ENCODE data around the gene PTER.

PTER gene

GRCh38 chr10:16436758-16437539, at the start of gene PTER:
TSS of gene PTER (plus strand) at chr10:16437010. CDS start at chr10:16484385, 47,375 bp downstream.
- peak within 1 kb of the TSS; percentile 53 to 64 for H3K4me3 ChIP-seq (replicated peaks in 1 of 2; ENCODE audit: low read depth in 2 of 2, low read length in 2 of 2)
- DNase-seq (ENCODE audit: low read depth in 2 of 2): peak; percentile 95 to 97
- no peak for TF ChIP-seq CTCF (IDR thresholded peaks at IDR 0.05; ENCODE audit: low read depth, low read length)

- DNase-seq (ENCODE audit: low read depth in 2 of 2): no peak
- H3K4me3 ChIP-seq (replicated peaks in 1 of 2; ENCODE audit: low read depth in 2 of 2, low read length in 2 of 2): no peak overlapping the region
- no peak for TF ChIP-seq CTCF (IDR thresholded peaks at IDR 0.05; ENCODE audit: low read depth, low read length)
These were observed 44.2 kb upstream of the PTER start for GRCh38 chr10:16392531-16393069.

- TF ChIP-seq CTCF (IDR thresholded peaks at IDR 0.05; ENCODE audit: low read depth, low read length): no peak
- no peak overlapping the region for H3K4me3 ChIP-seq (replicated peaks in 1 of 2; ENCODE audit: low read depth in 2 of 2, low read length in 2 of 2)
- no peak for DNase-seq (ENCODE audit: low read depth in 2 of 2)
These were observed 43.4 kb upstream of the PTER start for GRCh38 chr10:16393271-16393858.

GRCh38 chr10:16401416-16401815, 35.4 kb upstream of the PTER start:
- no peak for DNase-seq (ENCODE audit: low read depth in 2 of 2)
- no peak for TF ChIP-seq CTCF (IDR thresholded peaks at IDR 0.05; ENCODE audit: low read depth, low read length)
- H3K4me3 ChIP-seq (replicated peaks in 1 of 2; ENCODE audit: low read depth in 2 of 2, low read length in 2 of 2): no peak overlapping the region

- DNase-seq (ENCODE audit: low read depth in 2 of 2): no peak
- no peak overlapping the region for H3K4me3 ChIP-seq (replicated peaks in 1 of 2; ENCODE audit: low read depth in 2 of 2, low read length in 2 of 2)
- no peak for TF ChIP-seq CTCF (IDR thresholded peaks at IDR 0.05; ENCODE audit: low read depth, low read length)
These were observed 28.4 kb upstream of the PTER start for GRCh38 chr10:16408379-16408778.

GRCh38 chr10:16417341-16417740, 19.5 kb upstream of the PTER start:
- DNase-seq (ENCODE audit: low read depth in 2 of 2): no peak
- TF ChIP-seq CTCF (IDR thresholded peaks at IDR 0.05; ENCODE audit: low read depth, low read length): no peak
- no peak overlapping the region for H3K4me3 ChIP-seq (replicated peaks in 1 of 2; ENCODE audit: low read depth in 2 of 2, low read length in 2 of 2)
